Stimulated activated CD8-positive, alpha-beta memory T cell treated with anti-CD3 and anti-CD28 coated beads, Interleukin-7, amount 100 ng/mL, for 24 hours (primary cell): ENCODE data around the gene SUSD1.
"Not testable (repeated sequence)": the region's sequence is repeated elsewhere in the genome, so short reads cannot be mapped to it uniquely, and the experiment has no call there.

Experiments used
- DNase-seq: peaks from one replicate; pipeline ENCODE4 v3.0.0-alpha.2; 2020; ENCODE audit warnings: low read depth

The SUSD1 gene

DNA sequence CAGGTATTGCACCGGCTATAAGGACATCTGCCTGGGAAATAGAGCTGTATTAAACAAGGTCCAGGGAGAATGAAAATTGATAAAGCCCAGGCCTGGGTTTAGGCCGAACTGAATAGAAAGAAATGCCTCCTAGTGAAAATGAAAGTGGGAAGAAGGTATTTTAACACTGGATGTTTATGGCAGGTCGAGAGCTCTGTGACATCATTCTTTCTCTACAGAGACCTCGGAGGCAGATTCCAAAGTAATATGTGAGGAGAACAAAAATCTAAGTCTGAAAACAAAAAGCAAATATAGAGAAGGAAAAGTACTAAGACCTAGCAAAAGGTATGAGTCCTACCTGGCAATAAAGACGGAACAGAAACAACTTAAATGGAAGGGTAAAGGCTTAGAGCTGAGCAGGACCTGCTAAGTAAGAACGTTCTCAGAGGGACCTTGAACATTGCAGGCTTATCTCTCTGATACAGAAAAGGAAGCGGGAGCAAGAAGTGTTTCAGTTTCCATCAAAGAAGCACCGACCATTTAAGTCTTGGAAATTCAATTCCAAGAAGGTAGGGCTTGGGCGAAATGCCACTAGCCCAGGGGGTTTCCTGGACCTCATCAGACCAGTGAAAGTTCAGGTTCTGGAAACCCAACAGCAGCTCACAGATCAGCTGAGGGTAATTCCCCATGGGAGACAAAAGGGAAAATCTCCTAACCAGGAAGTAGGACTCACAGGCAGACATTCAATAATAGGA, 80.0 kb downstream of the SUSD1 start:
- no peak for DNase-seq

DNA sequence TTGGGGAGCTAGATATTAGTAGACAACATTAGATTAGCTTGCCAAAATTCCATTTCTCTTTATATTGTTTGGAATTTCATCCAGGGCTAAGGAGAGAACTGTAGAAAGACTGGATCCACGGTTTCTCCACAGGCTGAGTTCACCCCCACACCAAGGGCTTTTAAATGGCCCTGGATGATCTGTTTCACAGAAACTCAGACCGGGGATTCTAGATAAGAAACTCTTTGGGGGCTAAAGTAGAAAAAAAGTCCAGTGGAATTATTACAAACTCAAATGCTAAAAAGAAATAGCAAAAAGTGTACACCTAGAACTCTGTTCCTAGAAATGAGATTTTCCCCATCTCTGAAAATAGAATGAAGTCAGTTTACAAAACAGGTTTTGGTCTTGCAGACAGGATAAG, 80.9 kb downstream of the SUSD1 start:
- DNase-seq: no peak

DNA sequence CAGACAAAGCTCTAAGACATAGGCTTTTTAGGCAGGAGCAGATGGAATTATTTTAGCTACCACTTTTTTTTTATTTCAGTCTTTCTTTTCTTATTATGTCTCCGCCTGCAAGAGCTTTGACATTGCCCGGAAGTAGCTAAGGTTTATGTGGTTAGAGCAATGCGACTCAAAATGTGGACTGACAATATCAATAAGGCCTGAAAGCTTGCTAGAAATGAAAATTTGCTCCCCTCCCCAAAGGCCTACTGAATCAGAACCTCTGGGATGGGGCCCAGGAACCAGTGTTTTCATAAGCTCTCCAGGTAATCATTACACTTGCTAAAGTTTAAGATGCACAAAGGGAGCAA, 81.3 kb downstream of the SUSD1 start:
- DNase-seq: no peak

DNA sequence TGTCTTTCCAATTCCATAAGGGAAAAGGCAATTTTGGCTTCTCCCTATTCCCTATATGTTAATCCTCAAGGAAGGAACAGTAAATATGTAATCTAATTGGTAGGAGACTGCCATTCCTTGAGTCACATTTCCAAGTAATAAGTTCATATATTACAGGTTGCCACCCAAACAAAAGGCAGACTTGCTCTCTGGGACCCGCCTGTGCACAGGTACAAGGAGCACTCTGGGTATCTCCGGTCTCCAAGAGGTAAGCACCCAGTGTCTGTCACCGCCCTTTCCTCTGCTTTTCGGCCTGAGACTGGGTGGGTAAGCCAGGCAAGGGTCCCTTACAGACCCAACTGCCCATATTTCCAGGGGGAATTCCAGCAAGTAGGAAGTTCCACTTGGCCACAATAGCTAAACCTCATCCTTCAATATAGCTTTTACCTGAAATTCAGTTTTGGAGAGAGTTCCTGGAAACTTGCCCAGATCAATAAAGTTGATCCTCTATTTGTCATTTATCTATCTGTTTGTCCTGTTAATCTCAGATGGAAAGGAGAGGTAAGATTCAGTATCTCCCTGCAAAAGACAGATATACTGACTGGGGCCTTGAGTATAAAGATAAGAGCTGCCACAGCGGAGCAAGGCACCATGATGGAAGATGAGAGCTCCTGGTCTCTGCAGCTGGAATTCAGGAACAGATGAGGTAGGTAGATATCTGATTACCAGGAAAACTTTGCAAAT, 81.8 kb downstream of the SUSD1 start:
- DNase-seq: no peak

DNA sequence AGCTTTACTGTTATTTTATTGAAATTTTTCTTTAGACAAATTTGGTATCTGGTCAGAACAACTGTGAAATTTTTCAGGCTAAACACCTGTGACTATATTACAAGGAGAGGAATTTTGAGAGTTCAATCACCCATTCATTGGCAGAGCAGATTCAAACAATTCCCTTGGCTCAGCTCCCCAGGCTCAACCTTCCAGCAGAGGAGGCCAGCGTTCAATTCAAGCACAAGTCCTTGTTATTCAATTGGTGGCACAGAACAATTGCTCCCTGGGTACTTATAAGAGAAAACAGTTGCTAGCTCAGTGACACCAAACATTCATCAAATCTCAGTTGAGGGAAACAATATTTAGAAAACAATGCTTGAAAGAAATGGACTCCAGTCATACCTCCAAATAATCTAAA, 83.3 kb downstream of the SUSD1 start:
- no peak for DNase-seq

DNA sequence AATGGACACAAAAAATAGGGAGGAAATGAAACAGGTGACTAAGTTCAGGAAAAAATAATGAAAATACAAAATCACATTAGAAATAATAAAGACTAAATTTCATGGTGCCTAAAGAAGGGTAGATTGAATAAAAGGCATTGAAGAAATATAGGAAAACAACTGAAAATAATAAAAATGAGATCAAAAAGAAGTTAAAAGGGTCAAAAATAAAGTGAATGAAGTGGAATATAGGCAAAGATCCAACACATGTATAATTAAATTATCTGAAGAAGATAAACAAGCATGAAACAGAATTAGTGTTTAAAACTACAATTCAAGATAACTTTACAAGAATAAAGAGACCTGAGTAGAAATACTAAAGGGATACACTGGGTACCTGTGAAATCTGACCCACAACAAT, 87.6 kb downstream of the SUSD1 start:
- no peak for DNase-seq

DNA sequence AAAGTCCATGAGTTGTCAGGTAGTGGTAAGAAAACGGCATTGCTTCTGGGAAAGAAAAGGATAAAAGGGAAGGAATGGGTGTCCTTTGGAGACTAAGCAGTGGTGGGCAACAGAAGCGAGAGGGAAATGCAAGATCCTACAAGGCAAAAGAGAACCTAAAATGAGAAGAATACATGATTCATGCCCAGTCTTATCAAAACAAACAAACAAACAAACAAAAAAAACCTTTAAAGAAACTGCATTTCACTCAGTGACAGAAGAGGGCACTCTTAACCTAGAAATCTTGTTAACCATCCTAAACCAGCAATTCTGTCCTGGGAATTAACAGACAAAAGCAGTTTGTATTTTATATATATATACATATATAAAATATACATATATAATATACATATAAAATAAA, 88.5 kb downstream of the SUSD1 start:
- no peak for DNase-seq

DNA sequence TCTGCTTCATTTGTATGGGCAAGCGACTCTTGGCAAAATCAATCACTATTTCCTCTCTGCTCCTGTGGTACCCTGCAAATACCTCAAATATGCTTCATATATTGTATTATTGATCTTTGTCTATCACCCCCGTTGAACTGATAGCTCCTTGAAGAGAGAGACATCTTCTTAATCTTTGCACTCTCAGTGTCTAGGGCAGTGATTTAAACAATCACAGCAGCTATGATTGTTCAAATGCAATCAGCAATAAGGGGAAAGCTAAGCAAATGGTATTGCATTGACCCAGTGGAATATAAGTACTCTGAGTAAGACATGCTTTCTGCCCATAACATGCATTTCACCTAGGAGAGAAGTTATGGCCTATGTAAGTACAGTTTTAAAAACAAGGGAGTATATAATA, 90.2 kb downstream of the SUSD1 start:
- no peak for DNase-seq

DNA sequence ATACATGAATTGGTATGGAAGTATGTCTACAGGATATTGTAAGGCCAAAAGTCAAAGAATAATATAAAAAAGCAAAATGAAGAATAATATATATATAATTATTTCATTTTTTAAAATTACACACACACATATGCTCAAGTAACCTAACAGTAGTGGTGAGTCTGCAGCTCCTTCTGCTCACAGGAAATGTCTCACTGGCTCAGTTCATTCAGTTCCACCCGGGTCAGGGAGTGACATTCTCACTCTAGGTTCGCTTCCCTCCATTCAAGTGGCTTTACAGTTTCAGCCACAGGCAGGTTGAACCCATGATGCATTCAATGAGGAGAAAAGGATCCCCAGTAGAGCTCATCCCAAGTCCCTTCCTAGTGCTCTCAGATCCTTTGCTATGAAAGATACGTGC, 90.8 kb downstream of the SUSD1 start:
- DNase-seq: no peak

DNA sequence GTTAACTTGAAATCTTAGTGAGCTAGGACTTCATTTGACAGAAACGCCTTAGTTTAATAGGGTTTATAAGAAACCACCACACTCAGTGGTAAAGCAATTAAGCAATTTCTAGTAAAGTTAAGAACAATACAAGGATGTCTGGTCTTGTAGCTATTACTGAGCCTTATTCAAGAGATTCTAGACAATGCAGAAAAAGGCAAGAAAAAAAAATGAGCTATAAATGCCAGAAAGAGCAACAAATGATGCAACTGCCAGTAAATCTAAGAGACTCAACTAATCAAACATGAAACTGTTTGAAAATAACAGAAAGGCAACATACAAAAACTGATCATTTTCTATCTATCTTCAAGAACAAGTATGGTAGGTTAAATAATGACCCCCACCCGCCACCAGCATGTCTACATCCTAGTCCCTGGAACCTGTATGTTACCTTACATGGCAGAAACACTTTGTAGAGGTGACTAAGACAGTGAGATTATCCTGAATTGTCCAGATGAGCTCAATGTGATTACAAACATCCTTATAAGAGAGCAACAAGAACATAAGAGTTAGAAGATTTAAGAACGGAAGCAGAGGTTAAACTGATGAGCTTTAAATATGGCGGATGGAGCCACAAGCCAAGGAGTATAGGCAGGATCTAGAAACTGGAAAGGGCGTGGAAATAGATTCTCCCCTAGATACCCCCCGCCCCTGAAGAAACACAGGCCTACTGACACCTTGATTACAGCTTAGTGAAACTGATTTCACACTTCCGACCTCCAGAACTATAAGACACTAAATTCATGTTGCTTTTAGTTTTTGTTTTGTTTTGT, 93.0 kb downstream of the SUSD1 start:
- DNase-seq: no peak

DNA sequence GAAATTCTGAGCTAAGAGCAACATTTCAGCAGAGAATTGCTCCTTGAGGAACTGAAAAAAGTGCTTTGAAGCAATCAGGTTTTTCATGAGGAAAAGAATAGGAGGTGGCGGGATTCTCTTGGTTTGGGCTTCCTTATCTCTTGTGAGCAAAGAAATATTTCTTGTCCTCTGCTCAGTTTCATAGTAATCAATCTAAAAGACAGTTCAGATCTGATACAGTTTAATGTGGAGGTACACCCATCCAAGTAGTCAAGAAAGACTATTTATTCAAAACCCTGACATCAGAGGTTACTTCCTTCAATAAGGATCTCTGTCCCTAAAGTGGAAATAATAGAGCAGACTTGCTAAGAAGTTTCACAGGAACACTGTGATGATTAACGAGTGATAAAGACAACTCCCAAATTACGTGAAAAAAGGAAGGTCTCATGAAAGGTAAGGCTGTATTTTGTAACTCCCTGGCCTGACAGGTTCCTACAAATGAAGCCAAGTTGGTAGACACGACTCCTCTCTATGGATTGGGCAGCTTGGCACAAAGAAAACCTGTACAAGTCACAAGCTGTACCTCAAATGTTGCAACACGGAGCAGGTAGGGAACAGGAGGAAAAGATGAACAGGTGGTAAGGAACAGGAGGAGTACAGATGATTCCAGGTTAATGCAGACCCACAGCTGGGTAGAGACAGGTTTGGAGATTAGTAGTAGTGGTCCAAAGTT, 94.1 kb downstream of the SUSD1 start:
- DNase-seq: no peak

DNA sequence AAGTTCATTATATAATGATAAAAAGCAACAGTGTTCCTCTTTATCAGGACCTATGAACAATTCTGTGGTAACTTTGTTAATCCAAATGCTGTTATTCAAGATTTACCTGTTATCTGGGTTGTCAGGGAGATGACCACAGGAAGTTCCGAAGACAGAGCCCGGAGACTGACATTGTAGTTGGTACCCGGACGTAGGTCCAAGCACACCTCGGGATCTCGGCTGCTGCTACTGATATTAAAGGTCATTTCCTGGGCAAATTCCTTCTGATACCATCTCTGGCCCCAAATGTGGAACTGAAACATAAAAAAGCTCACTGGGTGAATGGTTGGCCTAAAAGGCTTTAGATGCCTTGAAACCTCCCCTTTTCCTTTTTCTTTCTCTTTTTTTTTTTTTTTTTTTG, 96.7 kb downstream of the SUSD1 start:
- no peak for DNase-seq

DNA sequence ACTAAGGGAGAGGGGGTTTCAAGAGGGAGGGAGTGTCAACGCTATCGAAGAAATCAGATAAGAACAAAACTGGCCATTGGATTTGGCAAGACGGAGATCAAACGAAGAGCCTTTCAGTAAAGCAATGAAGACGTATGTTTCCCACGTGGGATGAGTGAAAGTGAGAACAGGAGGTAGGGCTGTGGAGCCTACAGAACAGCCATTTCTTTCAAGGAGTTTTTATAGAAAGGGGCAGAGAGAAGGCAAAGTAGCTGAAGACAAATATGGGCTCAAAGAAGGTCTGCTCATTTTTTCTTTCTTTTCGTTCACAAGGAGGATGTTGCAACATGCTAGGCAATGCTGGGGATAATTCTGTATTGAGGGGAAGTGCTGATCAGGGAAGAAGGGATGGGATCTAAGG, 98.3 kb downstream of the SUSD1 start:
- no peak for DNase-seq

DNA sequence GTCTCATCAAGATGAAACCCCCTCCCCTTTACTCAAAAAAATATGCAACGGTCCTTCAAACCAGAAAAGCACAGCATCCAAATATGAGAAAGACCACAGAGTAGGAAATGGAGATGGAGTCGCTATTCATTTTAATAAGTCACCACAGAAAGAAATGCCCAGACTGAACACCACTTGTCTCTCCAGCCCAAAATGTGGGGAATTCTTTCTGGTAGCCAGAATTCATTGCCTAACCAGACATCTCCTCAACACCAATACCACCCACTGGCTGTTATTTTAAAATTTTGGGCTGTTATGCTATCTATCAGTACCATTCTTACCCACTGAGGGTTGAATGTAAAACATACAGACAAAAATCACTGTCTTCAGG, 100.1 kb downstream of the SUSD1 start:
- no peak for DNase-seq

DNA sequence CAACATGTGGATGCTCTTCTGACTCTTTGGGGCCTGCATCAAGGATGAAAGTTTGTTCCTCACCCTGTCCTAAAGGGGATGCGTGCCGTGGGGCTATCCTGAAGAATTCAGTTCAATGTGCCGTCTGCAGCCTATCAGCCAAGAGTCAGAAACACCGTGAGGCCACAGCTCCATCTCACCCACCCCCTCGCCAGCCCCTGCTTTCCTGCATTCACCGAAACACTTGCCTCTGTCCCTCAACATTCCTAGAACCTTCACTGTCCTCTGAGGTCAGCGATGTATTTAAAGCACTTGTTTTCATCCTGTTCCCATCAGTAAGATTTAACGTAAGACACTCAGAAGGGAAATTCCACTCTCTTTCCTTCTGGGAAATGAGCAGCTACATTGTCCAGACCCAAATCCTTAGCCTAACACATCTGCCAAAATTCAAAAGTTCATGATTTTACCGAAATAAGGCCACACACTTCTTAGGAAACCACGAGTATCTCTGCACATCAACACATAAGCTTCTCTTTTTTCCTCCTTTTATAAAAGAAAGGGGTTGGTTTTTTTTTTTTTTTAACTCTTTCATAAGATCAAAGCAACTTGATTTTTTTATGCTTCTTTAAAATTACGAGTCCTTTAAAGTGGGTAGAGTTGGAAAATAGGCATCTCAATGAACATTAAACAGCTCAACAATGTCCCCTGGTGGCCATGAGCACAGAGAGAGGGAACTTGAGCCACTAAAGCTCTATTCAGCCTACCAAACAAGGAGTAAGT, 100.7 kb downstream of the SUSD1 start:
- peak; percentile 33 for DNase-seq

DNA sequence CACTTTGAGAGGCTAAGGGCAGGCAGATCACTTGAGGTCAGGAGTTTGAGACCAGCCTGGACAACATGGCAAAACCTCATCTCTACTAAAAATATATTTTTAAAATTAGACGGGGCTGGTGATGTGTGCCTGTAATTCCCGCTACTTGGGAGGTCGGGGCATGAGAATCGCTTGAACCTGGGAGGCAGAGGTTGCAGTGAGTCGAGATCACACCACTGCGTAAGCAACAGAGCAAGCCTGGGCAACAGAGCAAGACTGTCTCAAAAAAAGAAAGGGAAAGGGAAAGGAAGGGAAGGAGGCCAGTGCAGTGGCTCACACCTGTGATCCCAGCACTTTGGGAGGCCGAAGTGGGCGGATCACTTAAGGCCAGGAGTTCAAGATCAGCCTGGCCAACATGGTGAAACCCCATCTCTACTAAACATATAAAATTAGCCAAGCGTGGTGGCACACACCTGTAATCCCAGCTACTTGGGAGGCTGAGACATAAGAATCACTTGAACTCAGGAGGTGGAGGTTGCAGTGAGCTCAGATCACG, 101.4 kb downstream of the SUSD1 start:
- not testable (repeated sequence) for DNase-seq

DNA sequence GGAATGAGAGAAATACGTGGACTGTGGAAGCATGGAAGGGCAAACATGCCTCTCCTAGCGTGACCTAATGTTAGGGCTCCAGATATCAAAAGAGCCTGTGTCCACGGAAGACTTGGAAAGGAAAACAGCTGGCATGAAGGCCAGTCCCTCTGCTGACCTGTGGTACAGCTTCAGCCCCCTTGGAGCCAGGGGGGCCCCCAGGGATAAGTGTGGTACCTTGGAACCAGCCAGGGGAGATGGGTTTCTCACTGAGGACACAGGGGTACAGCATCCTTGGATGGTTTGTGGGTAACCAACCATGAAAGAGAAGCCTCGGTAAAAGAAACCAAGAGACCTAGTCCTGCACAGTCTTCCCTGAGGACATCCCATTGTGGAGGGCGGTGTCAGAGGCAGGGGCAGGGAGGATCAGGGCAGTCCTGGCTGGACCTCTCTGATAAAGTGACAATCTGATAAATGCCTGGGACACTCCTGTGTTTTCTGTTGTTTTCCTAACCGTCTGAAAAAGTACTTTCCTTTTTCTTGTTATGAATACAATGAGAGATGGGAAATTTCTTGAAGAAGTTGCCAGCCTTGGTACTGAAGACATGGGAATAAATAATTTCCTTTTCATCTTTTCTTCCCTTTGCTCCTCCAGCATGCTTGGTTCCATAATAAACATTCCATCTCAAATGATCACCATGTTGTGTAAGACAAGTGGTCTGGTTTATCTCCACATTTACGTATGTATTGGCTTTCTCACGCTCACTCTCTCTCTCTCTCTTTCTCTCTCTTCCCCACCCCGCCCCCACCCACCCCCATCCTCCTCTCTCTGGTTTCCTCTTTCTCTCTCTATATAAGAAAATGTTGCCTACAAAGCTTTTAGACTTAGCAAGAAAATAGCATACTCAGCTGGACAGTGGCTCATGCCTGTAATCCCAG, 102.1 kb downstream of the SUSD1 start:
- DNase-seq: no peak

DNA sequence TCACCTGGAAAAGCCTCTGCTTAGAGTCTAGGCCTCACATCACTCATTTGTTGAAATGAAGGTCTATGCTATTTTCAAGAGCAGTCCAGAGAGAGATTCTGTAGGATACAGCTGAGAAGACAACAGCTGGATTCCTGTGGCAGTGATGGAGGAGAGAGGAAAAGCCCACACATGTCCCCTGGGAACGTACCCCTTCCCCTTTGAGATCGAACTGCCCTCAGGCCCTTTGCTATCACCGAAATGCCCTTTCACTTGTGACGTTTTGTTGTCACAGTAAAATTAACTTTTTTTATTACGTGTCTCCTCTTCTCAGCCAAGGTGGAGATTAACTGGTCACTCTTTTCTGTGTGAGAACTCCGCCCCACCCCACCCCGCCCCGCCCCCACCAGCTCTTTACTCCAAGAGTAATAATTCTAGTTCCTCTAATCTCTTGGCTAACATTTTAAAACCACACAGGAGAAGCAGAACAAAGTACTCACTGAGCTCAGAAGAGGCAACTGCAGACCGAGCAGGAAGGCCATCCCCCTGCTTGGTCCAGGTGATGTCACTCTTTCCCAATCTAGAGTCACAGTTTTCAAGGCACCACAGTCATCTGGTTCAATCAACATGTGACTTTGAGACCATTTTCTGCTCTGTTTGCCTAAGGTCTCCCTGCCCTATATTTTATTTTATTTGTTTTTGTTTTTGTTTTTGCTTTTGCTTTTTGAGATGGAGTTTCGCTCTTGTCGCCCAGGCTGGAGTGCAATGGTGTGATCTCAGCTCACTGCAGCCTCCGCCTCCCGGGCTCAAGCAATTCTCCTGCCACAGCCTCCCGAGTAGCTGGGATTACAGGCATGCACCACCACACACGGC, 105.6 kb downstream of the SUSD1 start:
- no peak for DNase-seq

DNA sequence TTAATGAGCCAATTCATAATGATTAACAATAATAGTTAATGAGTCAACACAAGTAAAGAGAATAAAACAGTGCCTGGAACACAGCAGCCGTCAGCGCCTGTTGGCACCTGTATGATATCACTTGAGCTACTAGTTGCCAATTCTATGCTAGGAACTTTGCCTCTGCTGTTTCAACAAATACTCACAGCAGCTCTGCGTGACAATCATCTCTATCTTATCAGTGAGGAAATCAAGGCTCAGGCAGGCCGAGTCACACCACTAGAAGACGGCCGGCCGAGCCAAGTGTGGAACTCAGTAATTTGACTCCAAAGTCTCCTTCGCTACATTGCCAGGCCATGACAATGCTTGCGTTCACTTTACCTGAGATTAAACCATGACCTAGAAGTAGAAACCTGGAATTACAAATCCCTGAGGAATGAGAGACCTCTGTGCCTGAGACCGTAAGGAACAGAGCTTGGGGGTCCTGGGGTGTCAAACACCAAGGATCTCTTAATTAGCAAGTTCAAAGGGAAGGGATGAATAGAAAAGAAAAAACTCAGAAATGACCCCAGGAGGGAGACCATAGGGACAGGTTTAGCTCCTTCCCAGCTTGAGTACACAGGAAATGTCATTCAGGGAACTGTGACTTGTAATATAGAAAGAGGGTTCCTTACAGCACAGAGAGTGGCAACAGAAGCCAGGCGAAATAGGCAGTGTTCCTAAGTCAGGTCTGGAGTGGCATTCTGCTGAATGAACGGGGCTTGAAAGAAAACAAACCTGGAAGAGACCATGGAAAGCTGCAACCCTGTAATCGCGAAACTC, 109.1 kb downstream of the SUSD1 start:
- no peak for DNase-seq
